AG04449 (cell line): ENCODE measurements around the gene ELL.
A peak's percentile ranks its signal among the peaks of the same experiment; 100 is the strongest.

ENCODE experiments used
- CTCF ChIA-PET: fragments of 350-600 bp; formaldehyde crosslinking; extraction: SDS; loops from one replicate; lab custom pipeline; 2021; ENCODE audit warnings: antibody characterized with exemption; lab: Yijun Ruan, JAX
- POLR2A ChIA-PET: fragments of 400-600, 350-600 bp; formaldehyde crosslinking; extraction: SDS; loops from one replicate; lab custom pipeline; 2020; ENCODE audit warnings: antibody characterized with exemption, inconsistent platforms; lab: Yijun Ruan, JAX
- DNase-seq: peaks from one replicate; pipeline ENCODE4 v3.0.0-alpha.2; 2010; ENCODE audit warnings: low read depth, low spot score
- H3K4me3 ChIP-seq: 2 replicates; pipeline ENCODE4 v1.5.1; 2011; ENCODE audit warnings: low read depth, mild to moderate bottlenecking, control low read depth, low read length
- CTCF ChIP-seq: IDR thresholded peaks from one replicate; pipeline ENCODE4 v1.5.1; 2011; ENCODE audit warnings: mild to moderate bottlenecking, moderate library complexity, low read length, control low read depth, inconsistent platforms; ENCODE audit not compliant: insufficient read depth; ENCODE audit errors: missing control alignments

ELL gene

GRCh38 chr19:18437491-18438330 lies 84.2 kb downstream of the ELL start, which contains the start of gene ISYNA1:
Gene ISYNA1 (minus strand): TSS chr19:18438133. CDS start chr19:18437979, 154 bp downstream.
- ChIA-PET CTCF (no interaction called here), POLR2A (interaction anchor here (1.0 kb wide), 1 partner anchor 11 kb away, joined by 3 read pairs; no protein-coding TSS in a partner anchor)
- no peak for DNase-seq
- no peak for TF ChIP-seq CTCF
- peak within 1 kb of the TSS; percentile 68 for H3K4me3 ChIP-seq

- DNase-seq = no peak
- ChIA-PET POLR2A (interaction anchor here (1.0 kb wide), 1 partner anchor 10 kb away, joined by 3 read pairs; no protein-coding TSS in a partner anchor), CTCF (no interaction called here)
- no peak for TF ChIP-seq CTCF
- H3K4me3 ChIP-seq = peak overlapping the region; percentile 68
These were observed 85.0 kb downstream of the ELL start for GRCh38 chr19:18436671-18437490.

GRCh38 chr19:18435842-18436670 lies 85.8 kb downstream of the ELL start:
- peak overlapping the region; percentile 68 for H3K4me3 ChIP-seq
- no peak for TF ChIP-seq CTCF
- no peak for DNase-seq
- POLR2A ChIA-PET = interaction anchor here (1.5 kb wide), 1 partner anchor 17 kb away, joined by 5 read pairs; the partner anchor contains the start of gene SSBP4
- CTCF ChIA-PET = interaction anchor here (0.9 kb wide), 1 partner anchor 48 kb away, joined by 3 read pairs; no protein-coding TSS in a partner anchor

GRCh38 chr19:18435178-18435841 lies 86.6 kb downstream of the ELL start:
- TF ChIP-seq CTCF = no peak
- DNase-seq = no peak
- H3K4me3 ChIP-seq = no peak overlapping the region
- ChIA-PET POLR2A (interaction anchor here (0.6 to 1.5 kb wide), 4 partner anchors 9 to 16 kb away, joined by 3 to 5 read pairs (median 4); partner anchors contain the start of gene SSBP4), CTCF (interaction anchor here (0.9 to 1.4 kb wide), 2 partner anchors 16 to 47 kb away, joined by 3 to 5 read pairs; partner anchors contain the start of gene SSBP4)
